IMR-90 (cell line): ENCODE results near the gene LHPP. TPM values are rescaled to one million over a fixed set of nuclear protein-coding genes. Genes with fewer than 3 reads are reported as not detected.

Source experiments
- ATAC-seq: fragments of 200-7000 bp; cut with Tn5 transposase; 2 replicates; pipeline ENCODE4 v1.9.1; 2020; ENCODE audit warnings: low read depth, mild to moderate bottlenecking, moderate library complexity
- BruUV-seq: library from RNA; stranded (reverse); fragments of 400-500 nt; replicated peaks from 2 replicates; lab custom pipeline; 2021; lab: Mats Ljungman, UMichigan
- CTCF ChIA-PET: fragments of 300-600 bp; formaldehyde crosslinking; extraction: SDS; loops from one replicate; lab custom pipeline; 2021; ENCODE audit warnings: antibody characterized with exemption; lab: Yijun Ruan, JAX
- POLR2A ChIA-PET: fragments of 300-600 bp; sonication (Branson Sonifier 250); formaldehyde crosslinking; loops from one replicate; lab custom pipeline; 2022; ENCODE audit warnings: antibody characterized with exemption; ENCODE audit not compliant: unreplicated experiment; lab: Charles Lee
- DNase-seq: peaks from one replicate; pipeline ENCODE4 v3.0.0; 2013
- H2AFZ ChIP-seq: replicated peaks from 2 replicates; pipeline ENCODE3; 2013; ENCODE audit warnings: low read length, mild to moderate bottlenecking; ENCODE audit not compliant: poor library complexity
- H2AK5ac ChIP-seq: 2 replicates; pipeline ENCODE4 v1.6.1; 2013; ENCODE audit warnings: low read depth, low read length, inconsistent platforms
- H2AK9ac ChIP-seq: replicated peaks from 2 replicates; pipeline ENCODE3; 2013; ENCODE audit warnings: mild to moderate bottlenecking, low read depth, low read length, moderate library complexity; ENCODE audit not compliant: poor library complexity
- H2BK120ac ChIP-seq: 2 replicates; pipeline ENCODE4 v1.6.1; 2013; ENCODE audit warnings: low read depth, low read length, inconsistent platforms
- H2BK15ac ChIP-seq: 3 replicates; pipeline ENCODE4 v1.6.1; 2013; ENCODE audit warnings: low read depth, low read length, inconsistent platforms
- H2BK20ac ChIP-seq: 2 replicates; pipeline ENCODE4 v1.6.1; 2013; ENCODE audit warnings: low read depth, mild to moderate bottlenecking, inconsistent platforms, low read length, moderate library complexity
- H2BK5ac ChIP-seq: 2 replicates; pipeline ENCODE4 v1.6.1; 2013; ENCODE audit warnings: mild to moderate bottlenecking, low read depth, low read length, inconsistent platforms; ENCODE audit not compliant: poor library complexity, severe bottlenecking
- H3K14ac ChIP-seq: replicated peaks from 2 replicates; pipeline ENCODE4 v1.6.1; 2013; ENCODE audit warnings: low read depth, low read length, inconsistent platforms
- H3K18ac ChIP-seq: 2 replicates; pipeline ENCODE4 v1.6.1; 2013; ENCODE audit warnings: low read depth, low read length, control low read depth
- H3K23ac ChIP-seq: 2 replicates; pipeline ENCODE4 v1.6.1; 2013; ENCODE audit warnings: low read depth, low read length, inconsistent platforms
- H3K27ac ChIP-seq: 2 replicates; pipeline ENCODE4 v1.5.1; 2013; ENCODE audit warnings: mild to moderate bottlenecking, control low read depth, low read length; ENCODE audit not compliant: insufficient read depth
- H3K27me3 ChIP-seq: 2 replicates; pipeline ENCODE4 v1.6.1; 2013; ENCODE audit warnings: low read length; ENCODE audit not compliant: control insufficient read depth, insufficient read depth
- H3K36me3 ChIP-seq: 2 replicates; pipeline ENCODE4 v1.6.1; 2013; ENCODE audit warnings: low read length, mixed read lengths; ENCODE audit not compliant: control insufficient read depth, insufficient read depth
- H3K4ac ChIP-seq: 2 replicates; pipeline ENCODE4 v1.6.1; 2013; ENCODE audit warnings: low read depth, low read length, inconsistent platforms
- H3K4me1 ChIP-seq: 2 replicates; pipeline ENCODE4 v1.6.1; 2013; ENCODE audit warnings: low read length, mixed read lengths; ENCODE audit not compliant: control insufficient read depth, insufficient read depth
- H3K4me2 ChIP-seq: 2 replicates; pipeline ENCODE4 v1.6.1; 2013; ENCODE audit warnings: low read depth, mild to moderate bottlenecking, control low read depth, low read length, moderate library complexity
- H3K4me3 ChIP-seq: 2 replicates; pipeline ENCODE4 v1.5.1; 2013; ENCODE audit warnings: low read depth, mild to moderate bottlenecking, control low read depth, low read length, moderate library complexity; ENCODE audit not compliant: insufficient read depth
- H3K56ac ChIP-seq: 2 replicates; pipeline ENCODE4 v1.6.1; 2013; ENCODE audit warnings: low read length, inconsistent platforms; ENCODE audit not compliant: insufficient read depth; ENCODE audit errors: extremely low read depth
- H3K79me1 ChIP-seq, 2 experiments: 2 replicates each; pipeline ENCODE4 v1.6.1; 2013; ENCODE audit warnings: low read length in 2 of 2, inconsistent platforms in 1 of 2, low read depth in 1 of 2
- H3K9ac ChIP-seq: 2 replicates; pipeline ENCODE4 v1.6.1; 2013; ENCODE audit warnings: low read depth, low read length, control low read depth
- H3K9me1 ChIP-seq: 2 replicates; pipeline ENCODE4 v1.6.1; 2013; ENCODE audit warnings: low read length, inconsistent platforms; ENCODE audit not compliant: insufficient read depth
- H3K9me3 ChIP-seq: 2 replicates; pipeline ENCODE4 v1.6.1; 2013; ENCODE audit warnings: low read length; ENCODE audit not compliant: control insufficient read depth, insufficient read depth
- H4K20me1 ChIP-seq: 2 replicates; pipeline ENCODE4 v1.6.1; 2013; ENCODE audit warnings: low read length, inconsistent platforms; ENCODE audit not compliant: insufficient read depth
- H4K5ac ChIP-seq: 2 replicates; pipeline ENCODE4 v1.6.1; 2013; ENCODE audit warnings: mild to moderate bottlenecking, low read depth, low read length, control low read depth
- H4K8ac ChIP-seq, 2 experiments: 2 replicates each; pipeline ENCODE4 v1.6.1; 2013; ENCODE audit warnings: low read depth in 2 of 2, low read length in 2 of 2, control low read depth in 1 of 2, inconsistent platforms in 1 of 2
- H4K91ac ChIP-seq: 2 replicates; pipeline ENCODE4 v1.6.1; 2013; ENCODE audit warnings: low read depth, low read length, inconsistent platforms; ENCODE audit not compliant: insufficient read depth
- BHLHE40 ChIP-seq: fragments of 150-350 bp; IDR thresholded peaks from 2 replicates; pipeline ENCODE4 v1.6.1; 2016; ENCODE audit warnings: mild to moderate bottlenecking, low read depth, low read length
- CHD1 ChIP-seq: IDR thresholded peaks from 2 replicates; pipeline ENCODE4 v1.6.1; 2012; ENCODE audit warnings: low read depth, low read length, improper control_type of control experiment
- CTCF ChIP-seq: conservative IDR thresholded peaks from 2 replicates; pipeline ENCODE4 v1.5.1; 2012; ENCODE audit warnings: mild to moderate bottlenecking, low read depth, low read length, improper control_type of control experiment
- NFE2L2 ChIP-seq: fragments of 150-350 bp; IDR thresholded peaks from 2 replicates; pipeline ENCODE4 v1.6.1; 2016; ENCODE audit warnings: low read depth, mild to moderate bottlenecking, low read length
- POLR2A ChIP-seq: IDR thresholded peaks from 2 replicates; pipeline ENCODE4 v1.6.1; 2012; ENCODE audit warnings: mild to moderate bottlenecking, low read depth, low read length
- RAD21 ChIP-seq: IDR thresholded peaks from 2 replicates; pipeline ENCODE4 v1.6.1; 2012; ENCODE audit warnings: low read length, improper control_type of control experiment
- RCOR1 ChIP-seq: IDR thresholded peaks from 2 replicates; pipeline ENCODE4 v1.6.1; 2012; ENCODE audit warnings: mild to moderate bottlenecking, low read length, improper control_type of control experiment; ENCODE audit not compliant: insufficient replicate concordance
- WGBS, 2 experiments: methylation state at CpG; one replicate each; pipeline versions ENCODE4 v1.1.5 to v1.1.7; 2013; ENCODE audit warnings: missing lambda C conversion rate in 2 of 2; ENCODE audit not compliant: insufficient read length in 1 of 2; ENCODE audit errors: extremely low coverage in 2 of 2; 5-methylcytosine and 5-hydroxymethylcytosine counted together
- dilution Hi-C: fragments of 300-500 bp; cut with HindIII; formaldehyde crosslinking; loops from one replicate; pipeline ENCODE4 v1.14.3; 2018; ENCODE audit warnings: low sequenced_read_pairs; ENCODE audit not compliant: unreplicated experiment
- in situ Hi-C: fragments of 300-500 bp; cut with MboI; formaldehyde crosslinking; loops from 3 replicates; pipeline ENCODE4 v1.14.3; 2019; ENCODE audit warnings: low sequenced_read_pairs, inconsistent platforms, mixed read lengths
- intact Hi-C: fragments of 100-400 bp; cut with micrococcal nuclease; formaldehyde crosslinking; loops from 2 replicates; pipeline ENCODE4 v1.10.0; 2022
- polyA plus RNA-seq, 3 experiments: library from polyadenylated mRNA; depleted of rRNA; stranded (reverse); fragments of >200 nt; gene quantifications; 2 replicates each; pipeline ENCODE4 v1.2.3, GENCODE V29; 2012; ENCODE audit warnings: low replicate concordance in 1 of 3
- total RNA-seq: library from RNA; depleted of rRNA; stranded (reverse); fragments of >200 nt; gene quantifications from 2 replicates; pipeline ENCODE4 v1.2.3, GENCODE V29; 2012

LHPP gene
- total and polyA plus RNA-seq, 2 of the 4 experiments (the other 2 are of a cell fraction): 2.7 to 8.3 TPM

DNA sequence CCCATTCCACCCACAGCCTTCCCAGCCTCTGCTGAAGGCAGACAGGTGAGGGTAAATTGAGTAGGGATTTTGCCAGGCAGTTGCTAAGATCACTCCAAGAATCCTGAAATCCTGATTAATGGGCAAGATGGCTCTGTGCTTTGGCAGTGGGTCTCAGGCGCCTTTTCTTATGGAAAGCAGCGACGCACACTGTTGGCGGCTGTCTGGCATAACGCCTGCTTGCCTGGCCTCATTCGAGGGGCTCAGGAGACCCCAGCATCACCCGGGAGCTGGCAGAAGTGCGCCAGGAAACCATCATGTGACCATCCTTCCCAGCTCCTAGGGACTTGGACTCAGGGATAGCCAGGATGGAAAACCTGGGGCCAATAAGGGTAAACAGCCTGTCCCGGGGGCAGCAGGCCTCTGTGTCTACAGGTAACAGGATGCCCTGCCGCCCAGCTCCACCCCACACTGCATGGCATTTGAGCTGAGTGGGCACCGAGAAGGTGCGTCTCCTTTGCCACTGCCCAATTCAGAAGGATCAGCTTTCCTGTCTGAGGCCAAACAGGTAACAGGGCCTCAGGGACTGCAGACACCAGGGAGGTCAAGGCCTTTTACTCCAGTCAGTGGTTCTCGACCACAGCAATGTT is 184.0 kb downstream of the LHPP start:
- no peak overlapping the region for H3K14ac ChIP-seq
- no peak overlapping the region for H2AK5ac ChIP-seq
- H3K79me1 ChIP-seq: peaks cover 20 to 40% of the 10 kb centered on the region in 2 experiments; a peak in 3 of 4 replicates
- dilution Hi-C loops: no loop called here
- H2BK20ac ChIP-seq: no peak overlapping the region
- H3K4me3 ChIP-seq: no peak overlapping the region
- no peak for ATAC-seq
- no peaks in the 10 kb centered on the region for H3K36me3 ChIP-seq
- intact Hi-C loops: loop anchor here (5.0 kb wide), 1 partner anchor 97 kb away; the partner anchor contains the start of gene FAM53B
- H4K91ac ChIP-seq: no peak overlapping the region; the same call in 1 of the 2 replicates
- H4K8ac ChIP-seq: no peak overlapping the region
- no peak overlapping the region for H2AK9ac ChIP-seq
- no peaks in the 10 kb centered on the region; the same call in none of the 2 replicates for H4K20me1 ChIP-seq
- 88% methylated on average over 8 of the region's 13 CpGs; no CpG with 5 or more reads in 1 of the 2 experiments for WGBS, 2 experiments
- no peak overlapping the region for H3K23ac ChIP-seq
- no peak overlapping the region for H2AFZ ChIP-seq
- peaks cover 35% of the 10 kb centered on the region for H3K9me1 ChIP-seq
- H3K27ac ChIP-seq: no peak overlapping the region
- ChIA-PET CTCF (no interaction called here), POLR2A (no interaction called here)
- H3K9me3 ChIP-seq: no peaks in the 10 kb centered on the region
- DNase-seq: no peak
- no peak overlapping the region for H3K4ac ChIP-seq
- no peak overlapping the region for H3K18ac ChIP-seq
- H3K27me3 ChIP-seq: no peaks in the 10 kb centered on the region
- H4K5ac ChIP-seq: no peak overlapping the region
- H2BK120ac ChIP-seq: no peak overlapping the region
- peaks cover 35% of the 10 kb centered on the region for H3K4me1 ChIP-seq
- H3K56ac ChIP-seq: no peak overlapping the region
- TF ChIP-seq RAD21: no peak
- no peak for TF ChIP-seq BHLHE40
- TF ChIP-seq CHD1: no peak
- no peak for TF ChIP-seq POLR2A
- no peak for TF ChIP-seq RCOR1
- TF ChIP-seq NFE2L2: no peak
- no peak for TF ChIP-seq CTCF
- no peak overlapping the region for H2BK5ac ChIP-seq
- in situ Hi-C loops: no loop called here
- BruUV-seq: no TSS peak
- H3K4me2 ChIP-seq: no peak overlapping the region
- no peak overlapping the region for H3K9ac ChIP-seq
- H2BK15ac ChIP-seq: no peak overlapping the region
